Right atrium auricular region (tissue), 2 donors: ENCODE results near the gene FAT4. TPM values are rescaled to one million over a fixed set of nuclear protein-coding genes. Genes with fewer than 3 reads are reported as not detected.

ENCODE experiments used
- DNase-seq: peaks from one replicate; pipeline ENCODE4 v3.0.0-alpha.2; 2019; ENCODE audit warnings: low spot score
- H3K27ac ChIP-seq, 2 donors: fragments of 200-600 bp; sonication (generic); 1 replicate in 1 of 2; 2 replicates in 1 of 2; pipeline ENCODE4 v1.5.1; 2016 to 2019
- H3K27me3 ChIP-seq, 2 donors: fragments of 200-600 bp; sonication (generic); one replicate each; pipeline versions ENCODE4 v1.5.1 to v1.6.0; 2017 to 2019
- H3K36me3 ChIP-seq: fragments of 200-600 bp; sonication (generic); one replicate; pipeline ENCODE4 v1.5.1; 2016
- H3K4me1 ChIP-seq, 2 donors: fragments of 200-600 bp; sonication (generic); one replicate each; pipeline versions ENCODE4 v1.5.1 to v1.6.0; 2017 to 2019
- H3K4me3 ChIP-seq, 2 donors: fragments of 200-600 bp; sonication (generic); 1 replicate in 1 of 2; 2 replicates in 1 of 2; pipeline ENCODE4 v1.5.1; 2017 to 2019; ENCODE audit warnings: mild to moderate bottlenecking in 1 of 2, moderate library complexity in 1 of 2
- H3K9me3 ChIP-seq, 2 donors: fragments of 200-600 bp; sonication (generic); one replicate each; pipeline ENCODE4 v1.5.1; 2019
- CTCF ChIP-seq, 2 donors: fragments of 200-600 bp; sonication (generic); IDR thresholded peaks; one replicate each; pipeline ENCODE4 v1.5.1; 2019; ENCODE audit warnings: antibody characterized with exemption in 2 of 2
- total RNA-seq, 2 donors: library from RNA; depleted of rRNA; stranded (reverse); fragments of >200 nt; gene quantifications; one replicate each; pipeline ENCODE4 v1.1.0, GENCODE V29; 2016

FAT4 gene
- 10 to 100 TPM; 13.2 to 15.2 TPM for total RNA-seq

- DNase-seq: peak; percentile 96
- Histone ChIP-seq H3K4me1 (peaks cover 0 to 37% of the 10 kb centered on the region in 2 donors), H3K27me3 (no peaks in the 10 kb centered on the region), H3K36me3 (no peaks in the 10 kb centered on the region), H3K9me3 (peaks cover 0 to 6% of the 10 kb centered on the region in 2 donors), H3K4me3 (peak within 1 kb of the TSS; percentile 76), H3K27ac (peak within 1 kb of the TSS; percentile 90 to 91)
- peak in 1 of 2 donors; percentile 55 for TF ChIP-seq CTCF (IDR thresholded peaks at IDR 0.05)
Measured at GRCh38 chr4:125314676-125315575, at the start of gene FAT4. Gene FAT4, plus strand, starts transcription at chr4:125314955. Its CDS starts 1,457 bp downstream, at chr4:125316412.

- Histone ChIP-seq H3K27me3 (no peaks in the 10 kb centered on the region), H3K27ac (no peak overlapping the region), H3K36me3 (no peaks in the 10 kb centered on the region), H3K9me3 (no peaks in the 10 kb centered on the region), H3K4me1 (no peaks in the 10 kb centered on the region), H3K4me3 (no peak overlapping the region)
- DNase-seq: no peak
- TF ChIP-seq CTCF (IDR thresholded peaks at IDR 0.05): no peak
Measured at GRCh38 chr4:125265846-125266245, 48.9 kb upstream of the FAT4 start.

GRCh38 chr4:125266901-125267604 is 47.7 kb upstream of the FAT4 start:
- Histone ChIP-seq H3K27me3 (no peaks in the 10 kb centered on the region), H3K4me1 (no peaks in the 10 kb centered on the region), H3K36me3 (no peaks in the 10 kb centered on the region), H3K4me3 (no peak overlapping the region), H3K27ac (no peak overlapping the region), H3K9me3 (no peaks in the 10 kb centered on the region)
- no peak for DNase-seq
- TF ChIP-seq CTCF (IDR thresholded peaks at IDR 0.05): no peak

- DNase-seq: no peak
- no peaks in the 10 kb centered on the region for H3K9me3 ChIP-seq
- no peak overlapping the region for H3K4me3 ChIP-seq
- no peak overlapping the region for H3K27ac ChIP-seq
- H3K4me1 ChIP-seq: no peaks in the 10 kb centered on the region
- H3K36me3 ChIP-seq: no peaks in the 10 kb centered on the region
- TF ChIP-seq CTCF (IDR thresholded peaks at IDR 0.05): no peak
- H3K27me3 ChIP-seq: no peaks in the 10 kb centered on the region
Measured at GRCh38 chr4:125267630-125268029, 47.1 kb upstream of the FAT4 start.

- Histone ChIP-seq H3K36me3 (no peaks in the 10 kb centered on the region), H3K4me1 (no peaks in the 10 kb centered on the region), H3K27me3 (no peaks in the 10 kb centered on the region), H3K4me3 (no peak overlapping the region), H3K27ac (no peak overlapping the region), H3K9me3 (no peaks in the 10 kb centered on the region)
- TF ChIP-seq CTCF (IDR thresholded peaks at IDR 0.05): no peak
- no peak for DNase-seq
Measured at GRCh38 chr4:125268068-125268755, 46.5 kb upstream of the FAT4 start.
